Activated CD8-positive, alpha-beta T cell treated with anti-CD3 and anti-CD28 coated beads for 36 hours (primary cell): ENCODE measurements around the gene MUC6. TPM values are rescaled to one million over a fixed set of nuclear protein-coding genes. Genes with fewer than 3 reads are reported as not detected.

Experiments
- ATAC-seq: fragments of 200-7000 bp; cut with Tn5 transposase; one replicate; pipeline ENCODE4 v1.10.0; 2021; ENCODE audit warnings: mild to moderate bottlenecking, moderate library complexity
- CTCF ChIA-PET: fragments of 350-600 bp; sonication (Branson Sonifier 250); formaldehyde crosslinking; loops from one replicate; lab custom pipeline; 2021; ENCODE audit warnings: antibody characterized with exemption; lab: Charles Lee
- POLR2A ChIA-PET: fragments of 350-600 bp; sonication (Branson Sonifier 250); formaldehyde crosslinking; loops from one replicate; lab custom pipeline; 2021; ENCODE audit warnings: antibody characterized with exemption; lab: Charles Lee
- DNase-seq: peaks from one replicate; pipeline ENCODE4 v3.0.0-alpha.2; 2020
- H3K27ac Mint-ChIP-seq: one replicate; pipeline ENCODE4 v1.8.0; 2021; ENCODE audit warnings: mild to moderate bottlenecking, mixed read lengths
- H3K27me3 Mint-ChIP-seq: one replicate; pipeline ENCODE4 v1.8.0; 2021; ENCODE audit warnings: mixed read lengths
- H3K36me3 Mint-ChIP-seq: one replicate; pipeline ENCODE4 v1.8.0; 2021; ENCODE audit warnings: low read depth, mixed read lengths
- H3K4me1 Mint-ChIP-seq: one replicate; pipeline ENCODE4 v1.8.0; 2021; ENCODE audit warnings: low read depth, mixed read lengths
- H3K4me3 Mint-ChIP-seq: one replicate; pipeline ENCODE4 v1.8.0; 2021; ENCODE audit warnings: mild to moderate bottlenecking, moderate library complexity, mixed read lengths
- H3K9me3 Mint-ChIP-seq: one replicate; pipeline ENCODE4 v1.8.0; 2021; ENCODE audit warnings: mixed read lengths
- CTCF ChIP-seq: fragments of 200-600 bp; IDR thresholded peaks from one replicate; pipeline ENCODE4 v1.8.0; 2022; ENCODE audit warnings: antibody characterized with exemption, mild to moderate bottlenecking
- intact Hi-C: fragments of 100-400 bp; cut with micrococcal nuclease; formaldehyde crosslinking; loops from one replicate; pipeline ENCODE4 v1.10.0; 2022
- total RNA-seq, 2 experiments: library from RNA; stranded (reverse); gene quantifications; one replicate each; pipeline ENCODE4 v1.2.3, GENCODE V29; 2021

Gene MUC6
- total RNA-seq, 2 experiments from 2014 or later = not detected

- intact Hi-C loops = no loop called here
- no peak for TF ChIP-seq CTCF
- H3K36me3 Mint-ChIP-seq = no peaks in the 10 kb centered on the region
Measured at GRCh38 chr11:1077417-1078119, 41.0 kb upstream of the MUC6 start.

GRCh38 chr11:1077033-1077416 is 40.5 kb upstream of the MUC6 start:
- H3K27me3 Mint-ChIP-seq = no peaks in the 10 kb centered on the region
- intact Hi-C loops = no loop called here
- DNase-seq (no peak), ATAC-seq (no peak)
- POLR2A ChIA-PET = no interaction called here
- CTCF ChIA-PET = no interaction called here
- H3K4me3 Mint-ChIP-seq = no peak overlapping the region
- no peaks in the 10 kb centered on the region for H3K9me3 Mint-ChIP-seq
- H3K36me3 Mint-ChIP-seq = no peaks in the 10 kb centered on the region
- TF ChIP-seq CTCF = no peak
- H3K4me1 Mint-ChIP-seq = no peaks in the 10 kb centered on the region
- no peak overlapping the region for H3K27ac Mint-ChIP-seq

More at GRCh38 chr11:1077417-1078119, 41.0 kb upstream of the MUC6 start:
- no peak overlapping the region for H3K27ac Mint-ChIP-seq
- no peaks in the 10 kb centered on the region for H3K27me3 Mint-ChIP-seq
- CTCF ChIA-PET = no interaction called here
- DNase-seq (no peak), ATAC-seq (no peak)
- H3K4me1 Mint-ChIP-seq = no peaks in the 10 kb centered on the region
- no peak overlapping the region for H3K4me3 Mint-ChIP-seq
- POLR2A ChIA-PET = no interaction called here
- no peaks in the 10 kb centered on the region for H3K9me3 Mint-ChIP-seq

GRCh38 chr11:1076061-1076665 is 39.6 kb upstream of the MUC6 start:
- ChIA-PET CTCF (no interaction called here), POLR2A (no interaction called here)
- Mint-ChIP-seq H3K4me1 (no peaks in the 10 kb centered on the region), H3K9me3 (no peaks in the 10 kb centered on the region), H3K27me3 (peaks cover 1% of the 10 kb centered on the region), H3K27ac (no peak overlapping the region), H3K4me3 (no peak overlapping the region), H3K36me3 (no peaks in the 10 kb centered on the region)
- ATAC-seq (no peak), DNase-seq (no peak)
- no peak for TF ChIP-seq CTCF
- intact Hi-C loops = no loop called here

- Mint-ChIP-seq H3K27ac (no peak overlapping the region), H3K36me3 (no peaks in the 10 kb centered on the region), H3K9me3 (no peaks in the 10 kb centered on the region), H3K4me1 (no peaks in the 10 kb centered on the region), H3K27me3 (peaks cover 1% of the 10 kb centered on the region), H3K4me3 (no peak overlapping the region)
- intact Hi-C loops = no loop called here
- TF ChIP-seq CTCF = no peak
- ATAC-seq = no peak
- no peak for DNase-seq
- ChIA-PET CTCF (no interaction called here), POLR2A (no interaction called here)
Measured at GRCh38 chr11:1075341-1075911, 38.9 kb upstream of the MUC6 start.
